Measurements from ENCODE around the gene MTURN.
"Not testable (repeated sequence)": the region's sequence is repeated elsewhere in the genome, so short reads cannot be mapped to it uniquely, and the experiment has no call there.

MTURN gene

GRCh38 chr7:30181211-30181610 lies 46.4 kb downstream of the MTURN start:
- no peak for DNase-seq

- DNase-seq = no peak
These were observed 47.1 kb downstream of the MTURN start for GRCh38 chr7:30181736-30182522.

GRCh38 chr7:30182814-30183213 lies 48.0 kb downstream of the MTURN start:
- no peak for DNase-seq

GRCh38 chr7:30183749-30184369 lies 49.1 kb downstream of the MTURN start:
- DNase-seq = no peak

- no peak for DNase-seq
These were observed 50.2 kb downstream of the MTURN start for GRCh38 chr7:30184791-30185487.

GRCh38 chr7:30185496-30185895 lies 50.7 kb downstream of the MTURN start:
- DNase-seq = no peak

- DNase-seq = no peak
These were observed 51.9 kb downstream of the MTURN start for GRCh38 chr7:30186725-30187124.

- no peak for DNase-seq
These were observed 52.7 kb downstream of the MTURN start for GRCh38 chr7:30187513-30187912.

- DNase-seq = not testable (repeated sequence)
These were observed 53.6 kb downstream of the MTURN start for GRCh38 chr7:30188381-30188780.

- no peak for DNase-seq
These were observed 54.0 kb downstream of the MTURN start for GRCh38 chr7:30188811-30189210.

GRCh38 chr7:30191809-30192208 lies 57.0 kb downstream of the MTURN start:
- no peak for DNase-seq

GRCh38 chr7:30193336-30193943 lies 58.7 kb downstream of the MTURN start:
- no peak for DNase-seq

- DNase-seq = no peak
These were observed 61.6 kb downstream of the MTURN start for GRCh38 chr7:30196408-30196807.

- no peak for DNase-seq
These were observed 62.7 kb downstream of the MTURN start for GRCh38 chr7:30197438-30197837.

GRCh38 chr7:30199271-30199670 lies 64.5 kb downstream of the MTURN start:
- no peak for DNase-seq

GRCh38 chr7:30200591-30200990 lies 65.8 kb downstream of the MTURN start:
- no peak for DNase-seq

GRCh38 chr7:30201161-30201666 lies 66.4 kb downstream of the MTURN start:
- DNase-seq = no peak

- no peak for DNase-seq
These were observed 67.1 kb downstream of the MTURN start for GRCh38 chr7:30201921-30202320.

- no peak for DNase-seq
These were observed 67.9 kb downstream of the MTURN start for GRCh38 chr7:30202671-30203070.

GRCh38 chr7:30206491-30206890 lies 71.7 kb downstream of the MTURN start:
- DNase-seq = peak; percentile 42

GRCh38 chr7:30206942-30207341 lies 72.2 kb downstream of the MTURN start:
- DNase-seq = no peak

GRCh38 chr7:30207376-30207775 lies 72.6 kb downstream of the MTURN start:
- no peak for DNase-seq

- DNase-seq = no peak
These were observed 75.2 kb downstream of the MTURN start for GRCh38 chr7:30209951-30210350.

All from fibroblast of skin of scalp (primary cell).